HL-60 (cell line): Measurements from ENCODE around the gene ESR2.

Experiments used
- DNase-seq, 2 experiments: peaks; one replicate each; pipeline ENCODE4 v3.0.0-alpha.2; 2010 to 2020; ENCODE audit warnings: low read depth in 1 of 2, low spot score in 1 of 2
- H3K27ac ChIP-seq: fragments of 250-450 bp; sonication (Bioruptor Pico); replicated peaks from 2 replicates; pipeline ENCODE4 v1.5.1; 2020; ENCODE audit warnings: mild to moderate bottlenecking, moderate library complexity
- H3K27me3 ChIP-seq: fragments of 250-450 bp; sonication (Bioruptor Pico); 2 replicates; pipeline ENCODE4 v1.5.1; 2021; ENCODE audit warnings: mild to moderate bottlenecking, moderate library complexity; ENCODE audit not compliant: insufficient read depth, poor library complexity, severe bottlenecking
- H3K4me3 ChIP-seq: replicated peaks from 2 replicates; pipeline ENCODE4 v1.5.1; 2011; ENCODE audit warnings: mild to moderate bottlenecking, control low read depth, low read length; ENCODE audit not compliant: insufficient read depth
- GABPA ChIP-seq: IDR thresholded peaks from 2 replicates; pipeline ENCODE4 v1.6.1; 2012; ENCODE audit warnings: low read depth
- POLR2AphosphoS5 ChIP-seq: IDR thresholded peaks from 2 replicates; pipeline ENCODE4 v1.6.1; 2012; ENCODE audit warnings: low read depth
- SPI1 ChIP-seq: IDR thresholded peaks from 2 replicates; pipeline ENCODE4 v1.6.1; 2012; ENCODE audit warnings: low read depth, mild to moderate bottlenecking, borderline replicate concordance
- TF ChIP-seq, protein P1 (sequence below): IDR thresholded peaks from 2 replicates; pipeline ENCODE4 v1.6.1; 2012; ENCODE audit warnings: low read depth; ENCODE audit not compliant: insufficient replicate concordance
- TF ChIP-seq, protein P2 (sequence below): IDR thresholded peaks from one replicate; pipeline ENCODE4 v1.5.1; 2011; ENCODE audit warnings: low read length, control low read depth, inconsistent platforms; ENCODE audit not compliant: insufficient read depth

Gene ESR2

DNA sequence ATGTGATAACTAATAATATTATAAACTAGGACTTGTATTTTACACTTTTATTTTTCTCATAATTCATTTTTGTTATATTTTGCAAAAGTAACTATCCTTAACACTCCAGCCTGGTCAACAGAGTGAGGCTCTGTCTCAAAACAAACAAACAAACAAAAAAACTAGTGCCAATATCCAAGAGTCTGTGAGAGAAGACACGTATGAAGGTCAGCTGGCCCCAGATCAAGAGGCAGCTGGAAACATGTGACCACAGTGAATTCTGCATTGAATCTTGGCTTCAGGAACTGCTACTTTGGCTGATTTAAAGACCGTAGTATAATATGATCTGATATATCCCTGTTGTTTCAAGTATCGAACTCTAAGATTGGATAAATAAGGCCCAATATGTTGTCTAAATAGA is 47.0 kb downstream of the ESR2 start:
- Histone ChIP-seq H3K27ac (no peak overlapping the region), H3K4me3 (no peak overlapping the region), H3K27me3 (no peaks in the 10 kb centered on the region)
- TF ChIP-seq, protein P1, sequence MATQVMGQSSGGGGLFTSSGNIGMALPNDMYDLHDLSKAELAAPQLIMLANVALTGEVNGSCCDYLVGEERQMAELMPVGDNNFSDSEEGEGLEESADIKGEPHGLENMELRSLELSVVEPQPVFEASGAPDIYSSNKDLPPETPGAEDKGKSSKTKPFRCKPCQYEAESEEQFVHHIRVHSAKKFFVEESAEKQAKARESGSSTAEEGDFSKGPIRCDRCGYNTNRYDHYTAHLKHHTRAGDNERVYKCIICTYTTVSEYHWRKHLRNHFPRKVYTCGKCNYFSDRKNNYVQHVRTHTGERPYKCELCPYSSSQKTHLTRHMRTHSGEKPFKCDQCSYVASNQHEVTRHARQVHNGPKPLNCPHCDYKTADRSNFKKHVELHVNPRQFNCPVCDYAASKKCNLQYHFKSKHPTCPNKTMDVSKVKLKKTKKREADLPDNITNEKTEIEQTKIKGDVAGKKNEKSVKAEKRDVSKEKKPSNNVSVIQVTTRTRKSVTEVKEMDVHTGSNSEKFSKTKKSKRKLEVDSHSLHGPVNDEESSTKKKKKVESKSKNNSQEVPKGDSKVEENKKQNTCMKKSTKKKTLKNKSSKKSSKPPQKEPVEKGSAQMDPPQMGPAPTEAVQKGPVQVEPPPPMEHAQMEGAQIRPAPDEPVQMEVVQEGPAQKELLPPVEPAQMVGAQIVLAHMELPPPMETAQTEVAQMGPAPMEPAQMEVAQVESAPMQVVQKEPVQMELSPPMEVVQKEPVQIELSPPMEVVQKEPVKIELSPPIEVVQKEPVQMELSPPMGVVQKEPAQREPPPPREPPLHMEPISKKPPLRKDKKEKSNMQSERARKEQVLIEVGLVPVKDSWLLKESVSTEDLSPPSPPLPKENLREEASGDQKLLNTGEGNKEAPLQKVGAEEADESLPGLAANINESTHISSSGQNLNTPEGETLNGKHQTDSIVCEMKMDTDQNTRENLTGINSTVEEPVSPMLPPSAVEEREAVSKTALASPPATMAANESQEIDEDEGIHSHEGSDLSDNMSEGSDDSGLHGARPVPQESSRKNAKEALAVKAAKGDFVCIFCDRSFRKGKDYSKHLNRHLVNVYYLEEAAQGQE: no peak
- TF ChIP-seq POLR2AphosphoS5: no peak
- no peak for TF ChIP-seq GABPA
- TF ChIP-seq SPI1: no peak
- TF ChIP-seq, protein P2, sequence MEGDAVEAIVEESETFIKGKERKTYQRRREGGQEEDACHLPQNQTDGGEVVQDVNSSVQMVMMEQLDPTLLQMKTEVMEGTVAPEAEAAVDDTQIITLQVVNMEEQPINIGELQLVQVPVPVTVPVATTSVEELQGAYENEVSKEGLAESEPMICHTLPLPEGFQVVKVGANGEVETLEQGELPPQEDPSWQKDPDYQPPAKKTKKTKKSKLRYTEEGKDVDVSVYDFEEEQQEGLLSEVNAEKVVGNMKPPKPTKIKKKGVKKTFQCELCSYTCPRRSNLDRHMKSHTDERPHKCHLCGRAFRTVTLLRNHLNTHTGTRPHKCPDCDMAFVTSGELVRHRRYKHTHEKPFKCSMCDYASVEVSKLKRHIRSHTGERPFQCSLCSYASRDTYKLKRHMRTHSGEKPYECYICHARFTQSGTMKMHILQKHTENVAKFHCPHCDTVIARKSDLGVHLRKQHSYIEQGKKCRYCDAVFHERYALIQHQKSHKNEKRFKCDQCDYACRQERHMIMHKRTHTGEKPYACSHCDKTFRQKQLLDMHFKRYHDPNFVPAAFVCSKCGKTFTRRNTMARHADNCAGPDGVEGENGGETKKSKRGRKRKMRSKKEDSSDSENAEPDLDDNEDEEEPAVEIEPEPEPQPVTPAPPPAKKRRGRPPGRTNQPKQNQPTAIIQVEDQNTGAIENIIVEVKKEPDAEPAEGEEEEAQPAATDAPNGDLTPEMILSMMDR: no peak
- no peak for DNase-seq

DNA sequence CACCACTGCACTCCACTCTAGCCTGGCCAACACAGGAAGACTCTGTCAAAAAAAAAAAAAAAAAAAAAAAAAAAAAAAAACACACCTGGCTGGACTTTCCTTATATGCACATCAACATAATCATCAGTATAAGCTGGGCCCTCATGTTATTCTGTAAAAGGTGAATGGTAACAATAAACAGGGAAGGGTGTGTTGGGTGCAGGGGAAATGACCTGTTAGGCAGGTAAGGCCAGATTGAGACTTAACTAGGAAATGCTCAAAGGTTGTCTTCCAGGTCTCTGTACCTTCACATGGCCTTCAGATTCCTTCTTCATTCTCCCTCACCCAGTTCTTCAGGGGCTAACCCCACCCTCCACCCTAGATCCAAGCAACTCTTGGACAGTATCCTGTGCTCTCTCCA is 47.5 kb downstream of the ESR2 start:
- no peaks in the 10 kb centered on the region for H3K27me3 ChIP-seq
- no peak overlapping the region for H3K27ac ChIP-seq
- no peak for DNase-seq
- TF ChIP-seq POLR2AphosphoS5 (no peak), SPI1 (no peak), GABPA (no peak)
- TF ChIP-seq, protein P1: no peak
- TF ChIP-seq, protein P2: no peak
- no peak overlapping the region for H3K4me3 ChIP-seq

DNA sequence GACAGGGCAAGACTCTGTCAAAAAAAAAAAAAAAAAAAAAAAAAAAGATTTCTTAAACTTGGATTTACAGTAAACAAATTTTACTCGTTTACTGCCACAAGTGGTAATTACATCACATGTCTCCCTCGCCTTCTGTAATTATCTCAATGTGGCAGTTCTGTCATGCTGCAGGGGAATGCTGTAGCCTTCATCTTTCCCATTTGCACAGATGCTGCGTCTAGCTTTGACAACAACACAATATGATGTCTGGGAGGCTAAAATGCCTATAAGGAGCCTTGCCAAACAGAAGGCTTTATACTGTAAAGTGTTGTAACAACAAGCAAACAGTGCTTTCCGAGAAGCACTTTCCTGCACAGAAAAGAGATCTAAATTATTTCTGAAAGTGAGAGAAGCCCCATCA is 48.7 kb downstream of the ESR2 start:
- no peak for TF ChIP-seq SPI1
- TF ChIP-seq GABPA: no peak
- TF ChIP-seq, protein P1: no peak
- TF ChIP-seq POLR2AphosphoS5: no peak
- TF ChIP-seq, protein P2: no peak
- no peak for DNase-seq

More for the DNA sequence above, 48.7 kb downstream of the ESR2 start:
- no peaks in the 10 kb centered on the region for H3K27me3 ChIP-seq
- H3K4me3 ChIP-seq: no peak overlapping the region
- H3K27ac ChIP-seq: no peak overlapping the region
